HFFc6 (cell line): ENCODE data around the gene SYN1. TPM values are rescaled to one million over a fixed set of nuclear protein-coding genes. Genes with fewer than 3 reads are reported as not detected.

Source experiments
- DNase-seq: peaks from one replicate; pipeline ENCODE4 v3.0.0-alpha.2; 2018
- H3K27ac Mint-ChIP-seq: 2 replicates; pipeline ENCODE4 v1.8.0; 2020; ENCODE audit warnings: mild to moderate bottlenecking, mixed read lengths
- H3K27me3 Mint-ChIP-seq: 2 replicates; pipeline ENCODE4 v1.8.0; 2021; ENCODE audit warnings: mild to moderate bottlenecking, moderate library complexity, mixed read lengths; ENCODE audit not compliant: insufficient read depth
- H3K36me3 Mint-ChIP-seq: 2 replicates; pipeline ENCODE4 v1.8.0; 2021; ENCODE audit warnings: low read depth, mixed read lengths
- H3K4me1 Mint-ChIP-seq: 2 replicates; pipeline ENCODE4 v1.8.0; 2020; ENCODE audit warnings: low read depth, mixed read lengths
- H3K4me3 Mint-ChIP-seq: 2 replicates; pipeline ENCODE4 v1.8.0; 2020; ENCODE audit warnings: mild to moderate bottlenecking, moderate library complexity, mixed read lengths
- H3K9me3 Mint-ChIP-seq: 2 replicates; pipeline ENCODE4 v1.8.0; 2020; ENCODE audit warnings: mild to moderate bottlenecking, mixed read lengths
- CTCF ChIP-seq: fragments of 200-600 bp; sonication (generic); IDR thresholded peaks from 2 replicates; pipeline ENCODE4 v1.5.0; 2021; ENCODE audit warnings: antibody characterized with exemption, mild to moderate bottlenecking
- total RNA-seq, 6 experiments: library from RNA; stranded (reverse); fragmentation: NEBNext Ultra II Directional; extraction: Animal tissue kit (Norgen Biotek cat#: 25700); gene quantifications; 2 replicates in 1 of 6; 3 replicates in 5 of 6; pipeline ENCODE4 v1.2.3, GENCODE V29; 2021

The SYN1 gene
- total RNA-seq, 6 experiments from 2014 or later, result 0.13 to 0.31 (median 0.19) TPM; not detected in 1

- peaks cover 31% of the 10 kb centered on the region for H3K36me3 Mint-ChIP-seq
- H3K4me3 Mint-ChIP-seq, result no peak overlapping the region
- no peak overlapping the region for H3K27ac Mint-ChIP-seq
- H3K27me3 Mint-ChIP-seq, result no peaks in the 10 kb centered on the region; the same call in 1 of the 2 replicates
- DNase-seq, result no peak
- H3K9me3 Mint-ChIP-seq, result no peaks in the 10 kb centered on the region
- H3K4me1 Mint-ChIP-seq, result peaks cover 22% of the 10 kb centered on the region
- no peak for TF ChIP-seq CTCF
Measured at GRCh38 chrX:47571896-47572295, 47.8 kb downstream of the SYN1 start.

- no peak for DNase-seq
- Mint-ChIP-seq H3K9me3 (no peaks in the 10 kb centered on the region), H3K4me1 (peaks cover 19% of the 10 kb centered on the region), H3K27me3 (no peaks in the 10 kb centered on the region; the same call in 1 of the 2 replicates), H3K36me3 (peaks cover 31% of the 10 kb centered on the region), H3K27ac (no peak overlapping the region), H3K4me3 (no peak overlapping the region)
- TF ChIP-seq CTCF, result no peak
Measured at GRCh38 chrX:47571215-47571614, 48.4 kb downstream of the SYN1 start.

- DNase-seq, result no peak
- TF ChIP-seq CTCF, result no peak
- Mint-ChIP-seq H3K9me3 (no peaks in the 10 kb centered on the region), H3K36me3 (peaks cover 31% of the 10 kb centered on the region), H3K27me3 (no peaks in the 10 kb centered on the region; the same call in 1 of the 2 replicates), H3K4me3 (no peak overlapping the region), H3K4me1 (peaks cover 19% of the 10 kb centered on the region), H3K27ac (no peak overlapping the region)
Measured at GRCh38 chrX:47570794-47571193, 48.9 kb downstream of the SYN1 start.

- Mint-ChIP-seq H3K27ac (no peak overlapping the region), H3K9me3 (no peaks in the 10 kb centered on the region), H3K4me3 (no peak overlapping the region), H3K27me3 (no peaks in the 10 kb centered on the region; the same call in 1 of the 2 replicates), H3K36me3 (peaks cover 36% of the 10 kb centered on the region), H3K4me1 (peaks cover 28% of the 10 kb centered on the region)
- DNase-seq, result no peak
- peak; percentile 66 for TF ChIP-seq CTCF
Measured at GRCh38 chrX:47568656-47569295, 50.9 kb downstream of the SYN1 start.

GRCh38 chrX:47566841-47567240, 52.8 kb downstream of the SYN1 start:
- Mint-ChIP-seq H3K4me3 (no peak overlapping the region), H3K36me3 (peaks cover 38% of the 10 kb centered on the region)
- DNase-seq, result no peak

More at GRCh38 chrX:47566841-47567240, 52.8 kb downstream of the SYN1 start:
- H3K27me3 Mint-ChIP-seq, result no peaks in the 10 kb centered on the region
- no peak overlapping the region for H3K27ac Mint-ChIP-seq
- peaks cover 17% of the 10 kb centered on the region for H3K4me1 Mint-ChIP-seq
- no peak for TF ChIP-seq CTCF
- H3K9me3 Mint-ChIP-seq, result no peaks in the 10 kb centered on the region
